ENCODE data around the gene ADORA1.

ADORA1 gene

DNA sequence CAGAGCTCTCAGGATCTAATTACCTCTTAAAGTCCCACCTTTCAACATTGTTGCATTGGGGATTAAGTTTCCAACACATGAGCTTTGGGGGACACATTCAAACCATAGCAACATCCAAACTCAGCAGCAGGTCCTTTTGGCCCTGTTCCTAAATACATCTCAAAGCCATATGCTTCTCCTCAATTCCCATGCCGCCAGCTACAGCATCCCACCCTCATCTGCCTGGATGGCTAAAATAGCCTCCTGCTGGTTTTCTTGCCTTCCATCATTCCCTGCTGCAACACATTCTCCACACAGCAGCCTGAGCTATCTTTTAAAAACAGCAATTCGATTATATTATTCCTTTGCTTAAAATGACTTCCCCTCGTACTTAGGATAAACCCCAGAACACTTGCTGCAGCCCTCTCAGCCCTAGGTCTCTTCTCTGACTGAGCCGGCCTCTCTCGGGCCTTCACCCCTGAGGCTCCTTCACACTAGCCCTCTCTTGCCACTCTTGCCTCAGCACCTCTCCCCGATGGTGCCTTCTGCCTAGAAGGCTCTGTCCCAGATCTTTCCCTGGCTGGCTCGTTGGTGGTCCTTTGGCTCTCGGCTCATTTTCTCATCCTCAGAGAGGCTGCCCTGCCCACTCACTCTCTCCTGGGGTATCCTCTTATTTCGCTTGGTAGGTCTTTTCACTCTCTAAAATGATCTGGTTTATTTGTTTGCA is 31.6 kb downstream of the ADORA1 start:
- no peak overlapping the region for H3K4me3 ChIP-seq (ENCODE audit: low read depth, low read length)
- H3K36me3 ChIP-seq (ENCODE audit: control insufficient read depth, insufficient read depth, low read length) = no peaks in the 10 kb centered on the region
- H3K4me1 ChIP-seq (ENCODE audit: control insufficient read depth, insufficient read depth, low read length) = peaks cover 4% of the 10 kb centered on the region
- H3K9me3 ChIP-seq (ENCODE audit: control insufficient read depth, insufficient read depth, low read length) = no peaks in the 10 kb centered on the region
- H3K27me3 ChIP-seq (ENCODE audit: control insufficient read depth, insufficient read depth, low read length) = no peaks in the 10 kb centered on the region
- no peak overlapping the region for H3K9ac ChIP-seq (ENCODE audit: low read depth, low read length)

DNA sequence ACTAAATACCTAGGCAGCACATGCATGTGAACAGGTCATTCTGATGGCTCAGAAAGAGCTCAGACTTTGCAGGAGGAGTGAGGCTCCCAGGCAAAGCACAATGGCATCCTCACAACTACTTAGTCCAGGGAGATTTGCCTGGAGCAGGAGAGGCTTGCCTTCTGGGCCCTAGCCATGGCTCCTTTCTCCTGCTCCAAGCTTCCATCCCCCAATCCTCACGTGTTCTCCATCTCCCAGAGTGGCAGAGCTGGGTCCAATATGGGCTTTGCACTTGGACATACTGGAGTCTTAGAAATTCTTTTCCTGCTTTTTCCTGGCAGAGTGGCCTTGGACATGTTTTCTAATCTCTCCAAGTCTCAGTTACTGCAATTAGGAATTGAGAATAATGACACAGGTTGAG is 32.3 kb downstream of the ADORA1 start:
- Histone ChIP-seq H3K4me3 (ENCODE audit: low read depth, low read length) (no peak overlapping the region), H3K4me1 (ENCODE audit: control insufficient read depth, insufficient read depth, low read length) (no peaks in the 10 kb centered on the region), H3K36me3 (ENCODE audit: control insufficient read depth, insufficient read depth, low read length) (no peaks in the 10 kb centered on the region), H3K9me3 (ENCODE audit: control insufficient read depth, insufficient read depth, low read length) (no peaks in the 10 kb centered on the region), H3K27me3 (ENCODE audit: control insufficient read depth, insufficient read depth, low read length) (no peaks in the 10 kb centered on the region), H3K9ac (ENCODE audit: low read depth, low read length) (no peak overlapping the region)

DNA sequence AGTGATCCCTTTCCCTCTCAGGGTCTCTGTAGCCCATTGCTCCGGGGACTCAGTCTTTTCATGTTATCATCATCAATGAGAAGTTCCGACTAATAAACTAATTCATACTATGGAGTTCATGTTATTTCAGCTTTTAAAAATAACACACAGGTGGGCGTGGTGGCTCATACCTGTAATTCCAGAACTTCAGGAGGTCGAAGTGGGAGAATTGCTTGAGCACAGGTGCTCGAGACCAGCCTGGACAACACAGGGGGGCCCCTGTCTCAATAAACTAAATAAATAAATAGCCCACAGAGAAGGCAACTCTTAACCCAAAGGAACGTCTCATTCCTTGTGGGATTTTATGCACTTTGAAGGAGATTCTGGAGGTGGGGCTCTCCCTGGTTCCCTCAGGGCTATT is 33.6 kb downstream of the ADORA1 start:
- Histone ChIP-seq H3K4me3 (ENCODE audit: low read depth, low read length) (no peak overlapping the region), H3K36me3 (ENCODE audit: control insufficient read depth, insufficient read depth, low read length) (no peaks in the 10 kb centered on the region), H3K9me3 (ENCODE audit: control insufficient read depth, insufficient read depth, low read length) (no peaks in the 10 kb centered on the region), H3K27me3 (ENCODE audit: control insufficient read depth, insufficient read depth, low read length) (no peaks in the 10 kb centered on the region), H3K4me1 (ENCODE audit: control insufficient read depth, insufficient read depth, low read length) (no peaks in the 10 kb centered on the region), H3K9ac (ENCODE audit: low read depth, low read length) (no peak overlapping the region)

DNA sequence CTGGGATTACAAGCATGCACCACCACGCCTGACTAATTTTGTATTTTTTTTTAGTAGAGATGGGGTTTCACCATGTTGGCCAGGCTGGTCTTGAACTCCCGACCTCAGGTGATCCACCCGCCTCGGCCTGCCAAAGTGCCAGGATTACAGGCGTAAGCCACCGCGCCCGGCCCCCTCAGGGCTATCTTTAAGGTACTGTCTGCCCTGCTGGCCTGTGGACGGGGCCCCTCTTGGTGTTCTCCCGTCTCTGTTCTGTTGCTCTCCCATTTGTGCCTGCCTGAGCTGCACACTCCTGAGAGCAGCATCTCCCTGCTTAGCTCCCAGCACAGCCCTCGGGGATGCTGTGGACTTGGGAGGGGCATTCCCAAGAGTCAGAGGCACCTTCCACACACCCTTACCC is 34.2 kb downstream of the ADORA1 start:
- Histone ChIP-seq H3K9ac (ENCODE audit: low read depth, low read length) (no peak overlapping the region), H3K4me1 (ENCODE audit: control insufficient read depth, insufficient read depth, low read length) (no peaks in the 10 kb centered on the region), H3K4me3 (ENCODE audit: low read depth, low read length) (no peak overlapping the region), H3K27me3 (ENCODE audit: control insufficient read depth, insufficient read depth, low read length) (no peaks in the 10 kb centered on the region), H3K36me3 (ENCODE audit: control insufficient read depth, insufficient read depth, low read length) (no peaks in the 10 kb centered on the region), H3K9me3 (ENCODE audit: control insufficient read depth, insufficient read depth, low read length) (no peaks in the 10 kb centered on the region)

DNA sequence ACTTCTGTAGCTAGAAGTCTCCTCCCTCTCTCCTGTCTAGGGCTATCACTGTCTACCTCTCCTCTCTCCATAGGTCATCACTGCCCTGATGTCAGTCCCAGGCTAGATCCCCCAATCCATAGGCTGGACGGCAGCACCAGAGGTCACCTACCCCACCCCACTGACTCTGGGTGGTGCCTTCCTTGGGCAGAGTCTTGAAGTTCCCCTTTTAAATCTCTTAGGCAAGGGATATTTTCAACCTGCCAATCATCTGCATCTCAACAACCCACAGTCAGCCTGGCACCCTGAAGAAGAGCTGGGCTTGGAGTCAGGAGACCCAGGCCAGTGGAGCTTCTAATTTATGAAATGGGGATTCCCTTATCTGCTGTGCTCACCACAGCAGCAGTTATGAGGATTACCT is 34.9 kb downstream of the ADORA1 start:
- Histone ChIP-seq H3K9me3 (ENCODE audit: control insufficient read depth, insufficient read depth, low read length) (no peaks in the 10 kb centered on the region), H3K9ac (ENCODE audit: low read depth, low read length) (no peak overlapping the region), H3K4me3 (ENCODE audit: low read depth, low read length) (no peak overlapping the region), H3K4me1 (ENCODE audit: control insufficient read depth, insufficient read depth, low read length) (no peaks in the 10 kb centered on the region), H3K36me3 (ENCODE audit: control insufficient read depth, insufficient read depth, low read length) (no peaks in the 10 kb centered on the region), H3K27me3 (ENCODE audit: control insufficient read depth, insufficient read depth, low read length) (no peaks in the 10 kb centered on the region)

DNA sequence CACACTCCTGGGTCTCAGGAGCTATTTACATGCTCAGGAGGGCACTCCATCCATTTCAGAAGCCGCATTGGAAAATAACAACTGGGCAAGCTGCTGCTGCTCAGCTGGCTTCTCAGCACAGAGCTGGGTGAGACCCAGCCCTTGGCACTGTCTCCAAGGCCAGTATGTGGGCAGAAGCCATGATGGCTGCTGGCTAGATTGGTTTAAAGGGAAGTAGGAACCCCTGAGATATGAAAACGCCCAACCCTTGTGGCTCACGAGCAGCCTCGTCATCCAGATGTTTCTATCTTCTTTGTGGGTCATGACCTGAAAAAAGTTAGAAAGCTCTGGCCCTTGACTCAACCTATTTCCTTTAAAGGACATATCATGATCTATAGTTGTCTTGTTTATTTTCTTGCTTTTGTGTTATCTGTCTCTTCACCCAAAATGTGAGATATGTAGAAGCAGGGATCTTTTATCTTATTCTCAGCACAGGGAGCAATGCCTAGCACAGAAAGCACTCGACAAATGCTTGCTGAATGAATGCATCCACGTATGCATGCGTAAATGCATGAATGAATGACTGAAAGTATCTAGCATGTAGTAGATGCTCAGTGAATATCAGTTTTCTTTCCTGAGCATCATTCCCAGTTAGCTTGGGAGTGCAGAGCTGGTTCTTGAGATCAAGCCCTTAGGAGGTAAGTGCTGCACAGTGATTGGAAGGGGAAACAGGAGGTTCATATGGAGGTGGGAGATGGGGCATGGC is 36.5 kb downstream of the ADORA1 start:
- Histone ChIP-seq H3K27me3 (ENCODE audit: control insufficient read depth, insufficient read depth, low read length) (no peaks in the 10 kb centered on the region), H3K4me1 (ENCODE audit: control insufficient read depth, insufficient read depth, low read length) (no peaks in the 10 kb centered on the region), H3K36me3 (ENCODE audit: control insufficient read depth, insufficient read depth, low read length) (no peaks in the 10 kb centered on the region), H3K4me3 (ENCODE audit: low read depth, low read length) (no peak overlapping the region), H3K9ac (ENCODE audit: low read depth, low read length) (no peak overlapping the region), H3K9me3 (ENCODE audit: control insufficient read depth, insufficient read depth, low read length) (no peaks in the 10 kb centered on the region)

DNA sequence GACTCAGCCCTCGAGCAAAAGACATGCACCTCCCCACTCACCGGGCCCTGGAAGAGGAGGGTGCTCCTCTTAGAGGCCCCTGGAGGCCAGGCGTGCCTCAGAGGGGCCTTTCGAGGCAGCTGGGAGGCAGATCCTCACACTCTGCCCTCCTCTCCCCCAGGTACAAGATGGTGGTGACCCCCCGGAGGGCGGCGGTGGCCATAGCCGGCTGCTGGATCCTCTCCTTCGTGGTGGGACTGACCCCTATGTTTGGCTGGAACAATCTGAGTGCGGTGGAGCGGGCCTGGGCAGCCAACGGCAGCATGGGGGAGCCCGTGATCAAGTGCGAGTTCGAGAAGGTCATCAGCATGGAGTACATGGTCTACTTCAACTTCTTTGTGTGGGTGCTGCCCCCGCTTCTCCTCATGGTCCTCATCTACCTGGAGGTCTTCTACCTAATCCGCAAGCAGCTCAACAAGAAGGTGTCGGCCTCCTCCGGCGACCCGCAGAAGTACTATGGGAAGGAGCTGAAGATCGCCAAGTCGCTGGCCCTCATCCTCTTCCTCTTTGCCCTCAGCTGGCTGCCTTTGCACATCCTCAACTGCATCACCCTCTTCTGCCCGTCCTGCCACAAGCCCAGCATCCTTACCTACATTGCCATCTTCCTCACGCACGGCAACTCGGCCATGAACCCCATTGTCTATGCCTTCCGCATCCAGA is 37.7 kb downstream of the ADORA1 start:
- Histone ChIP-seq H3K9ac (ENCODE audit: low read depth, low read length) (no peak overlapping the region), H3K4me1 (ENCODE audit: control insufficient read depth, insufficient read depth, low read length) (no peaks in the 10 kb centered on the region), H3K36me3 (ENCODE audit: control insufficient read depth, insufficient read depth, low read length) (no peaks in the 10 kb centered on the region), H3K27me3 (ENCODE audit: control insufficient read depth, insufficient read depth, low read length) (no peaks in the 10 kb centered on the region), H3K9me3 (ENCODE audit: control insufficient read depth, insufficient read depth, low read length) (no peaks in the 10 kb centered on the region), H3K4me3 (ENCODE audit: low read depth, low read length) (no peak overlapping the region)

DNA sequence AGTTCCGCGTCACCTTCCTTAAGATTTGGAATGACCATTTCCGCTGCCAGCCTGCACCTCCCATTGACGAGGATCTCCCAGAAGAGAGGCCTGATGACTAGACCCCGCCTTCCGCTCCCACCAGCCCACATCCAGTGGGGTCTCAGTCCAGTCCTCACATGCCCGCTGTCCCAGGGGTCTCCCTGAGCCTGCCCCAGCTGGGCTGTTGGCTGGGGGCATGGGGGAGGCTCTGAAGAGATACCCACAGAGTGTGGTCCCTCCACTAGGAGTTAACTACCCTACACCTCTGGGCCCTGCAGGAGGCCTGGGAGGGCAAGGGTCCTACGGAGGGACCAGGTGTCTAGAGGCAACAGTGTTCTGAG is 38.3 kb downstream of the ADORA1 start:
- H3K9ac ChIP-seq (ENCODE audit: low read depth, low read length) = no peak overlapping the region
- H3K4me3 ChIP-seq (ENCODE audit: low read depth, low read length) = no peak overlapping the region
- no peaks in the 10 kb centered on the region for H3K36me3 ChIP-seq (ENCODE audit: control insufficient read depth, insufficient read depth, low read length)
- H3K27me3 ChIP-seq (ENCODE audit: control insufficient read depth, insufficient read depth, low read length) = no peaks in the 10 kb centered on the region
- no peaks in the 10 kb centered on the region for H3K9me3 ChIP-seq (ENCODE audit: control insufficient read depth, insufficient read depth, low read length)
- H3K4me1 ChIP-seq (ENCODE audit: control insufficient read depth, insufficient read depth, low read length) = no peaks in the 10 kb centered on the region

DNA sequence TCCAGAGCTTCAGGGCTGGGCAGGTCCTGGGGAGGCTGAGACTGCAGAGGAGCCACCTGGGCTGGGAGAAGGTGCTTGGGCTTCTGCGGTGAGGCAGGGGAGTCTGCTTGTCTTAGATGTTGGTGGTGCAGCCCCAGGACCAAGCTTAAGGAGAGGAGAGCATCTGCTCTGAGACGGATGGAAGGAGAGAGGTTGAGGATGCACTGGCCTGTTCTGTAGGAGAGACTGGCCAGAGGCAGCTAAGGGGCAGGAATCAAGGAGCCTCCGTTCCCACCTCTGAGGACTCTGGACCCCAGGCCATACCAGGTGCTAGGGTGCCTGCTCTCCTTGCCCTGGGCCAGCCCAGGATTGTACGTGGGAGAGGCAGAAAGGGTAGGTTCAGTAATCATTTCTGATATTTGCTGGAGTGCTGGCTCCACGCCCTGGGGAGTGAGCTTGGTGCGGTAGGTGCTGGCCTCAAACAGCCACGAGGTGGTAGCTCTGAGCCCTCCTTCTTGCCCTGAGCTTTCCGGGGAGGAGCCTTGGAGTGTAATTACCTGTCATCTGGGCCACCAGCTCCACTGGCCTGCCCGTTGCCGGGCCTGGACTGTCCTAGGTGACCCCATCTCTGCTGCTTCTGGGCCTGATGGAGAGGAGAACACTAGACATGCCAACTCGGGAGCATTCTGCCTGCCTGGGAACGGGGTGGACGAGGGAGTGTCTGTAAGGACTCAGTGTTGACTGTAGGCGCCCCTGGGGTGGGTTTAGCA is 38.8 kb downstream of the ADORA1 start:
- H3K4me1 ChIP-seq (ENCODE audit: control insufficient read depth, insufficient read depth, low read length) = no peaks in the 10 kb centered on the region
- no peak overlapping the region for H3K9ac ChIP-seq (ENCODE audit: low read depth, low read length)
- H3K36me3 ChIP-seq (ENCODE audit: control insufficient read depth, insufficient read depth, low read length) = no peaks in the 10 kb centered on the region
- H3K4me3 ChIP-seq (ENCODE audit: low read depth, low read length) = no peak overlapping the region
- H3K9me3 ChIP-seq (ENCODE audit: control insufficient read depth, insufficient read depth, low read length) = no peaks in the 10 kb centered on the region
- H3K27me3 ChIP-seq (ENCODE audit: control insufficient read depth, insufficient read depth, low read length) = no peaks in the 10 kb centered on the region

DNA sequence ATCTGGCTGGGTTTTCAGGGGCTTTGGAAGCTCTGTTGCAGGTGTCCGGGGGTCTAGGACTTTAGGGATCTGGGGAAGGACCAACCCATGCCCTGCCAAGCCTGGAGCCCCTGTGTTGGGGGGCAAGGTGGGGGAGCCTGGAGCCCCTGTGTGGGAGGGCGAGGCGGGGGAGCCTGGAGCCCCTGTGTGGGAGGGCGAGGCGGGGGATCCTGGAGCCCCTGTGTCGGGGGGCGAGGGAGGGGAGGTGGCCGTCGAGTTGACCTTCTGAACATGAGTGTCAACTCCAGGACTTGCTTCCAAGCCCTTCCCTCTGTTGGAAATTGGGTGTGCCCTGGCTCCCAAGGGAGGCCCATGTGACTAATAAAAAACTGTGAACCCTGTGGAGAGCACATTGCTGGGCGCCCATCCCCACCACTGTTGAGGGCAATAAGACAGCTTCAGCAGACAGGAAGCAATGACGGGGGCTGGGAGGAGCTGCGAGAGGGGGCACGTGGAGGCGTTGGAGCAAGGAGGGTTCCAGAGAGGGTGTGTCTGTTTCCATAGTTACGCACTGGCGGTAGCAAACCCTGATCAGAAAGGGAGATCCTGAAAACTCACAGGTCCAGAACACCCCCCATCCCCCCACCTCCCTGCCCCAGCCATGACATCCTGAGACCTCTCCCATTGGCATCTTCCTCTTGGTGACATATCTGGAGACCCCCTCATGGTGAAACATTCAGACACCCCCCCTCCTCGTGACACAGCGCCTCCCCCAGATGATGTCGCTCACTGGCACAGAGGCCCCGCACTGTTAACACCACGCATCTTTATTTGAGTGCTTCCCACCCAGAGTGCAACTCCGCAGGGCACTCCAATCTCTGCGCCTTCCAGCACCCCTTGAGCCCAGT is 39.7 kb downstream of the ADORA1 start:
- Histone ChIP-seq H3K27me3 (ENCODE audit: control insufficient read depth, insufficient read depth, low read length) (no peaks in the 10 kb centered on the region), H3K9ac (ENCODE audit: low read depth, low read length) (no peak overlapping the region), H3K9me3 (ENCODE audit: control insufficient read depth, insufficient read depth, low read length) (no peaks in the 10 kb centered on the region), H3K4me3 (ENCODE audit: low read depth, low read length) (no peak overlapping the region), H3K36me3 (ENCODE audit: control insufficient read depth, insufficient read depth, low read length) (no peaks in the 10 kb centered on the region), H3K4me1 (ENCODE audit: control insufficient read depth, insufficient read depth, low read length) (no peaks in the 10 kb centered on the region)

DNA sequence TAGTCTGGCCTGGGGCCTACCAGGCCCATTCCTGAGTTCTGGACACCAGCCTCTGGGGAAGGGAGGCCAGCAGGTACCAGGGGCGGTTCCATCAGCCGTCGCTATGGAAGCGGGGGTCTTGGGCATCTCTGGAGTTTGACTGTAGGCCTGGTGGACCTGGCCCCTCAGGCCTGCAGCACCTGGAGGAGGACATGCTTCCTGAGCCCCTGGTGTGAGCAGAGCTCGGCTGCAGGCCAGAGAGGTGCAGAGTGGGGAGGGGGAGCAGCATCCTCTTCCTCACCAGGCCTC is 40.3 kb downstream of the ADORA1 start:
- no peaks in the 10 kb centered on the region for H3K27me3 ChIP-seq (ENCODE audit: control insufficient read depth, insufficient read depth, low read length)
- H3K36me3 ChIP-seq (ENCODE audit: control insufficient read depth, insufficient read depth, low read length) = no peaks in the 10 kb centered on the region
- no peaks in the 10 kb centered on the region for H3K9me3 ChIP-seq (ENCODE audit: control insufficient read depth, insufficient read depth, low read length)
- no peak overlapping the region for H3K9ac ChIP-seq (ENCODE audit: low read depth, low read length)
- no peak overlapping the region for H3K4me3 ChIP-seq (ENCODE audit: low read depth, low read length)
- H3K4me1 ChIP-seq (ENCODE audit: control insufficient read depth, insufficient read depth, low read length) = peaks cover 3% of the 10 kb centered on the region
